ENCODE results near the gene IMMP2L.

Gene IMMP2L

GRCh38 chr7:111192614-111193413 lies 369.5 kb downstream of the IMMP2L start:
- FAIRE-seq = no peak

DNA sequence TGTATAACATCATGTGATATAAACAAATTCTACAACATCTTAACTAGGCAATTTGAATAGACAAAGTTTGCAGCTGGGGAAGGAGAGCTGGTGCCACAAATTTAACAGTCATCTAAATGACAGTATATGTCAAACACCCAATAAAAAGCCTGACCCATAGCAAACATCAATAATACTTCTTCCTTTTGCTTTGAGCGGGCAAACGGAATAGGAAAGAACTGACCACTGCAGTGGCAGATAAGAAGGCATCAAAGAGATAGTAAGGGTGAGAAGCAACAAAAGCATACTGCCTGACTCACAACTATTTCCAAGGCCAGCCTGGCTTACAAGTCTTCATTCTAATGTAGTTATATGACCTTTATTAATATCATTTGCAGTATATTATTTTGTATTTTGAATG lies 371.5 kb downstream of the IMMP2L start:
- FAIRE-seq = no peak

DNA sequence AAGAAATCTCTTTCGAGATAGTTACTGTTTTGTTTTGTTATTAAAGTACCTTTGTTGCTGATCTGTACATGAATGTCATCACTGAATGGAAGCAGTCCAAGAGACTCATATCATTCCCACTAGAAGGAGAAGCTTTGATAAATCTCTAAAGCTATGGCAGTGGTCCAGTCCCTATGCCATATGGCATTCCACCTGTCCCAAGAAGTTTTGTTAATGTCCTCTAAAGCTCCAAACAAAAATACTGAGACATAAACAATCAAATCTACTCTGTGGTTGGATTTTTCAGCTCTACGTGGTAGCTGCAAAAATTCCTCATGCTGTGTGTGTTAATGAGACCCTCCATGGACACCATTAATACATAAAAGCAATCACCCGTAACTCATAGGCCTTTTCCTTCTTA lies 377.3 kb downstream of the IMMP2L start:
- FAIRE-seq = no peak

- FAIRE-seq = no peak
Measured at GRCh38 chr7:111183321-111183720, 379.0 kb downstream of the IMMP2L start.

DNA sequence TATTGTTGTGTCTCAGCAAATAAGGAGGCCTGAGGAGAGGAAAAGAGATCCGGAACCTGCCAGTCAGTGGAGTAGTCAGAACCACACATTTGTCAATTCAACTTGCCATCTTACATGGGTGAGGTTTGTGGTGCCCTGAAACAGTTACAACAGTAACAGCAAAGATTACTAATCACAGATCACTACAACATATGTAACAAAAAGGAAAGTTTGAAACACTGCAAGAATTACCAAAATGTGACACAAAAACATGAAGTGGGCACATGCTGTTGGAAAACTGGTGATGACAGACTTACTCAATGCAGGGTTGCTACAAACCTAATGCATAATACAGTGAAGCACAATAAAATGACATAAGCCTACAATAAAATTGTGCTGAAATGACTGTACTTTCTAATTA lies 382.0 kb downstream of the IMMP2L start:
- no peak for FAIRE-seq

- FAIRE-seq = no peak
Measured at GRCh38 chr7:111175908-111176441, 386.3 kb downstream of the IMMP2L start.

GRCh38 chr7:111174510-111174909 lies 387.8 kb downstream of the IMMP2L start:
- no peak for FAIRE-seq

- FAIRE-seq = no peak
Measured at GRCh38 chr7:111173990-111174389, 388.3 kb downstream of the IMMP2L start.

GRCh38 chr7:111173528-111173927 lies 388.8 kb downstream of the IMMP2L start:
- no peak for FAIRE-seq

DNA sequence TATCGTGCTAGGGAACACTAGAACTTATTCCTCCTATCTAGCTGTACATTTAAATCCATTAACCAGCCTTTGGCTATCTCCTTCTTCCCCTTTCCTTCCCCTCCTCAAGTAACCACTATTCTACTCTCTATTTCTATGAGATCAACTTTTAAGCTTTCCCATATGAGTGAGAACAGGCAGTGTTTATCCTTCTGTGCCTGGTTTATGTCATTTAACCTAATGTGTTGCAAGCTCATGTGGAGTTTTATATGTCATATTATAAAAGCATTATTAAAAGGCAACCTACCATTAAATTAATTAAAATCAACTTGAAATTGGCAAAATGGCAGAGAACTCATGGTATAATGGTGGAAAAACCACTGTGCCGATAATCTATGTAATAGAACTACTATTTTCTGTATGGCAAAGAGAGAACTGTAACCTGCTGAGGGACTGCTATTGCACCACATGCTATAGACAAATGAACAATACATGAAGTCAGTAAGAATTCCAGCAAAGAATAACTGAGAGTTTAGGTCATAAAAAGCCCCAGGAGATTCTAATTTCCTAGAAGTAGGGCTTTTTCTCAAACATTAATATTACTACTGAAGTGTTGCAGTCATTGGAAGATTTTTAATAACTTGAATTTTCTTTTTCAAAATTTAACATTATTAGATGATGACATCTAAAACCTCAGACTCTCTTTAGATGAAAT lies 389.6 kb downstream of the IMMP2L start:
- no peak for FAIRE-seq

DNA sequence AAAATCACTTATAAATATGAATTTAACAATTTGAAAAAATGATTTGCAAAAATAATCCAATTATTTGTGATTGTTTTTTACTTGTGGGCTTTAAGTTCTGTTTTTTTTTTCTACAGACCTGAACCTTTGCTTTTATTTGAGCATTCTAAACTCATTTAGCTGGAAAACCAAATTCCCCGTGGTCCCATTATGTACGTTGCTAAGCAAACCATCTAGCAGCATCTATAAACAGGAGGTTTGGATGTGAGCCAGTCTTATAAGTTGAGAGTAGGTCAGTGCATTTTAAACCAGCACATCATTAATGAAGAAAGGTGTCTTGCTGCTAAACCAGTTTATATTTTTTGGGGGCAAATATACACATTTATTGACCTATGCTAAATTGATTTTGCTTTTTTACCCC lies 394.1 kb downstream of the IMMP2L start:
- no peak for FAIRE-seq

DNA sequence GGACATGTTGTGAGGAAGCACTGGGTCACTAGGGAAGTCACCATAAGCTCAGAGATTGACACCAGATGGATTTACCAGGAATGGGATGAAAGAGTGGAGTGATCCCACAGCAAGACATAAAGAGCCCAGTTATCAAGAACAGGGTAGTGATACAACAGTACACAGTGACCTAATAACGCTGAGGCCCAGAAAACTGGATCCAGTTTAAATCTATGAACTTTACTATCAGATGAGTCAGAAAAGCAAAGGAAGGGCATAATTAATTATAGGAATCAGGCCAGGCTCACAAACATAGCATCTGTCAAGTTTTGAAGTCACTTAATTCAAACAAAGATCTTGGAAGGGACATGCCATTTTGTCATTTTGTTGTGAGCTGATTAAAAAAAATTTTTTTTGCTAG lies 397.9 kb downstream of the IMMP2L start:
- no peak for FAIRE-seq

DNA sequence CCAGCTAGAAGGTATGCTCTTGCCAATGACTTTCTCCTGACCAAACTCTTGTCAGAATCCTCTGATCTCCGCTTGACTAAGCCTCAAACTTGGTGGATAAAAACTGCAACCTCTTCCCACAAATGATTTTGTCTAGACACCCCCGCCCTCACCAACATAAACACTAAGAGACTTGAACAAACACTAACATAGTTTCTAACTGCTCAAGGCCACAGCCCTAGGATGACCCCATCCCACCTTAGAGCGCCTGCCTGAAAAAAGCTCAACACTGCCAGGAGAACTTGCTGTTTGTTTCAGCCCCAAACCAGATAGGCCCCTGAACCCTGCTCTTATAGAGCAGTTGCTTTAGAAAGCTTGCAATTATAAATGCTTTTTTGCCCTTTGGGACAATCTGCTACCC lies 399.6 kb downstream of the IMMP2L start:
- no peak for FAIRE-seq

- FAIRE-seq = no peak
Measured at GRCh38 chr7:111160297-111160696, 402.0 kb downstream of the IMMP2L start.

- no peak for FAIRE-seq
Measured at GRCh38 chr7:111159426-111159825, 402.9 kb downstream of the IMMP2L start.

- no peak for FAIRE-seq
Measured at GRCh38 chr7:111150709-111151108, 411.6 kb downstream of the IMMP2L start.

GRCh38 chr7:111147708-111148533 lies 414.4 kb downstream of the IMMP2L start:
- FAIRE-seq = no peak

DNA sequence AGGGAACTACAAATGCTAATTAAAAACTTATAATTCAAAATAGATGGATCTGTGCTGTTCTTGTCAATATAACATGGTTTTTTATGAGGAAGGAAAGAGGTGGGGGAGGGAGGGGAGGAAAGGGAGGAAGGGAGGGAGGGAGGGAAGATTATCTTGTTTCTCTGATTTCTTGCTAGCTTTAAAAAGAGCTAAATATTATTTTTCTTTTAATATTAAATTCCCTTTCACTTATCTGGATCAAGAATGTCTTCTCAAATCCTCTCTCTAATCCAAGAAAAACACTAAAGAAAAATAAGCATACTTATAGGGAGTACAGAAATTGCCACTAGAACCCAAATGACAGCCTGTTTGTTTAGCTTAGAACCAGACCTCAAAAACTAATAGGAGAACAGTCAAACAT lies 416.2 kb downstream of the IMMP2L start:
- FAIRE-seq = no peak

- FAIRE-seq = no peak
Measured at GRCh38 chr7:111145472-111145871, 416.8 kb downstream of the IMMP2L start.

GRCh38 chr7:111140091-111140865 lies 422.0 kb downstream of the IMMP2L start:
- no peak for FAIRE-seq

GRCh38 chr7:111138586-111138985 lies 423.7 kb downstream of the IMMP2L start:
- no peak for FAIRE-seq

- FAIRE-seq = no peak
Measured at GRCh38 chr7:111138193-111138569, 424.1 kb downstream of the IMMP2L start.

All from G401.6 (cell line).